ENCODE results near the gene DDN.

DNA sequence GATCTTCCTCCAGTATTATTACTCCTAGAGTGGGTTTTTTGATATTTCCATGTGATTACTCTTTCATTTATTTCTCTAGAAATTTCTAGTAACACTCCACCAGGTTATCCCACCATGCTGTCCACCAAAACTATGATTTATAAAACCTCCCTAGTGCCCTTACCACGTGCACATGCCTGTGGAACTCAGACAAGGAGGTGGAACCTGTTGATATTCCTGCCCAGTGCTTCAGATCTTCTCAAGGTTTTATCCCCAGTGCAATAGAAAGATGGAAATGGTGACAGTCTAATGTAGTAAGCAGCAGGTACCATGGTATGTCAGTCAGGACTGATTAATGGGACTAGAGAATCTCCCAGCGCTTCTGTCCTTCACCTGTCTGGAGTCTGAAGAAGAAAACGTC is 38.3 kb downstream of the DDN start:
- no peak for TF ChIP-seq ZNF274 (IDR thresholded peaks at IDR 0.05; ENCODE audit: low read depth, low read length)
- no peak for TF ChIP-seq YY1 (IDR thresholded peaks at IDR 0.05; ENCODE audit: insufficient read depth, insufficient read length)

All from NT2/D1 (cell line).